ENCODE measurements around the gene EIF5A.

Gene EIF5A

DNA sequence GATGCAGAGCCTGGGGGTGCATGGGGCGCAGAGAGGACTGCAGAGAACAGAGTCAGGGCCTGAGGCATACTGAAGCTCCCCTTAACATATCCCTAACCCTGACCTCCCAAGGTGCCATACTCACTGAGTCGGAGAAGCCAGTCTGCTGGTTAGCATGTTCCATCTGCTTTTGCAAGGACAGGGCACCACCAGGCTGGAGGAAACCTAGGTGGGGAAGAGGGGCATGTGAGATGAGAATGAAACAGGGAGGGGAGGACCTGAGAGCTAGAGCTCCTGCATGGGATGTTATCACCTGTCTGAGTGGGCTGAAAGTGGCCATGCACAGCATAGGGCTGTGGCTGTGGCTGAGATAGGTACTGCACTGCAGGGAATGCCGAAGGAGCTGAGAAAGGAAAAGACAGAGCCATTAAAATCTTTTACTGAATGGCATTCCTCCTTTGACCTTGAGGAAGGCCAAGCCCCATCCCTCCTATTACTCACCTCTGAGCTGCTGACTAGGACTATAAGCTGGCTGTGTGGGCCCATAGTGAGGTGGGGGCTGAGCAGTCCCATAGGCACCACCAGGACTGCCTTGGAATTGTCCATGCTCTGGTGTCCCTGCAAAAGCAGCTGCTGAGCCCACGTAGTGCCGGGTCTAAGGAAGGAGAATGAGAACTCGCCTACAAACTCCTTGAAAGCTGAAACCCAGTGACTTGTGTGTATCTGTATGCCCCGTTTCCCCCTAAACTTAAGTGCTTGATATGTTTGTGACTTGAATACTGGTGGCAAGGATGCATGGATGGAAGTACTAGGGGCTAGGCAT, 5.9 kb downstream of the EIF5A start:
- DNase-seq (ENCODE audit: low spot score): no peak

DNA sequence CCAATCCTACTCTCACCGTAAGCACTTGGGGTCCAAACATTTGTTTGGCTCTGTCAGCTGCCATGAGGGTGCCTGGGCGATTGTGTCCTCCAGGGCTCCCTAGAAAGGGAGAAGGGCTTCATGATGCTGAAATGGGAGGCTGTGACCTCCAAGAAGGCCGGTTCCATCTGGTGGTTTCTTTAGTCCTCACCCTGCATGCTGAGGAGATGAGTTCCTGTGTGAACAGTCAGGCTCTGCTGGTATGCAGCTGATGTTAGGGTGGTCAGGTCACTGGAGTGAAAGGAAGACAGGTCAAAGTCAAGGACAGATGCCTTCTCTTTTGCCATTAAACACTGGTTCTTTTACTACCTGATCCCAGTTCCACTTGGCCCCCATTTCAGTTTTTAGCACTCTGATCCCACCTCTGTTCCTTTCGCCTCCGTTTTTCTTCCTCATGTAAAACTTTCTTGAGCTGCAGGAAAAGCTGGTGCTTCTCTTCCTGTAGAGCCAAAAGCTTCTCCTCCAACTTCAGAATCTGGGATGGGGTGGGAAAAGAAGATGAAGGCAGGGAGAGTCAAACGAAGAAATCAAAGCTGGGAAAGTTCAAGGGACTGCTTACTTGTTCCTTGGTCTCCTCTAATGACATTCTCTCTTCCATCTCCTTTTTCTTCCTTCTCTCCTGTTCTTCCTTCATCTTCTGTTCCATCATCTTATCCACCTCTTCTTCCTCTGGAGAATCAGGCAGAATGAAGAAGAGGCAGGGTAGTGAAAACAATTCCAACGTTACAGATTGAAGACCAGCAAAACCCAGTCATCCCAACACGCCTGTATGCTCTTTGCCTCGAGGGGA, 6.7 kb downstream of the EIF5A start:
- peak; percentile 61 for DNase-seq (ENCODE audit: low spot score)

DNA sequence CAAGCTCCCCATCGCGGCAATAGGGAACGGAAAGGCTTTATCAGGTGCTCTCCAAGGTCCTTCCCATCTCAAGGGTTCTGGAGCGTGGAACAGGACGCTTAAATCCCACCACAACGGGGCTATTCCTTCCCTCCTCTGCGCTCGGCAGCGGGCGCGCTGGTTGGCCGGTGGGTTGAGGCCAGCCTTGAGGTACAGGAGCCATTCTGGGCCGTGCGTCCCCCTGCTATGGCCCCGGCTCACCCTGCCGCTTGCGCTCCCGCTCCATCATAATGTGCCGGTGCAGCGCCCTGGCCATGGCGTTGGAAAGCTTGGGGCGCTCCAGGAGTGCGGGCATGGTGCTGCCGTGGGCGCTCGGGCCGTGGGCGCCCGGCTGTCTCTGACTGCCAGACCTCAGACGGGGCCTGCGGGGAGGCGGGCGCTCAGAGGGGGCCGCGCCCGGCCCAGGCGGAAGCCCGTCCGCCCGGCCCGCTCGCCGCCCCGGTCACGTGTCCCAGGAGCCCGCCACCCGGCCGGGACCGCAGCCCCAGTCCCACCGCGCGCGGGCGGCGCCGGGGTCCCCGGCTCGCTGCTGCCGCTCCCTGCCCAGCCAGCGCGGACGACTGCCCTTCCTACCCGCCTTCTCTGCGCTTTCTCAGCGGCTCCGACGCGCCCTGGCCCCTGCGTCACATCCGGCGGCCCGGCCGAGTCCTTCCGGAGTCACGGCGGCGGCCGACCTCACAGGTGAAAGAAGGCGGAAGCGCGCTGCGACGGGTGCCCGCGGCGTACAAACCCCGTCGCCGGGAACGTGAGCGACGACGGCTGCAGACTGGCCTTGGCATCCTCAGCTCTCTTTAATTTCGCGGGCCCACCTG, 7.5 kb downstream of the EIF5A start, which contains the start of gene GPS2:
TSS of gene GPS2 (minus strand) at position 642 of the 851 bp plus-strand sequence. CDS start at position 334, 308 bp downstream.
- DNase-seq (ENCODE audit: low spot score): peak; percentile 93

DNA sequence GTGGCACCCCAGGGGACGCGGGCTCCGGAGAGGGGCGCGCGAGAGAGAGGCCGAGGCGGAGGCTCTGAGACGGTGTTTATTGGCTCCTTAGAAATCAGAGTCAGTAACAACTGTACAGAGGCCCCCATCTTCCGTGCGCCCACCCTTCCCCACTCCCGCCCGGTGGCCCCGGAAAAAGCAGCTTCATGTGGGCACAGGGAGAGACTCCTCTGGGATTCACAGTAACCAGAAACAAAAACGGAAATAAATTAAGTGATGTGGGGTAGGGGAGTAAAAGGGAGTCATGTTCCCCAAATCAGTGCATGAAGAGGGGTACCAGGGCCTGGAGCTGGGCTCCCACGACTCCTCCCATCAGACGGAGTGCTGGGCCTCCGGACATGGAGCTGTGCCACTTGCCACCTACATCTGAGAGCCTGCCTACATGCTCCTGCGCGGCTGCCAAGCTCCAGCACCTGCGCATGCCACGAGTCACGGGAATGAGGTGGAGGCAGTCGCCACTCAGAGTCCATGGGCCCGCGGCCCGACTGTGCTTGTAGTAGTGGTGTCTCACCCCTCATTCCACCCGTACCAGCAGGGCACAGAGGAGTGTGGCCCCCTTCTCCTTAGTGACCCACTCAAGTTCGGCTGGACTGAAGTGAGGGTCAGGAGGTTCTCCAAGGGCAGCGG, 8.3 kb downstream of the EIF5A start:
- no peak for DNase-seq (ENCODE audit: low spot score)

DNA sequence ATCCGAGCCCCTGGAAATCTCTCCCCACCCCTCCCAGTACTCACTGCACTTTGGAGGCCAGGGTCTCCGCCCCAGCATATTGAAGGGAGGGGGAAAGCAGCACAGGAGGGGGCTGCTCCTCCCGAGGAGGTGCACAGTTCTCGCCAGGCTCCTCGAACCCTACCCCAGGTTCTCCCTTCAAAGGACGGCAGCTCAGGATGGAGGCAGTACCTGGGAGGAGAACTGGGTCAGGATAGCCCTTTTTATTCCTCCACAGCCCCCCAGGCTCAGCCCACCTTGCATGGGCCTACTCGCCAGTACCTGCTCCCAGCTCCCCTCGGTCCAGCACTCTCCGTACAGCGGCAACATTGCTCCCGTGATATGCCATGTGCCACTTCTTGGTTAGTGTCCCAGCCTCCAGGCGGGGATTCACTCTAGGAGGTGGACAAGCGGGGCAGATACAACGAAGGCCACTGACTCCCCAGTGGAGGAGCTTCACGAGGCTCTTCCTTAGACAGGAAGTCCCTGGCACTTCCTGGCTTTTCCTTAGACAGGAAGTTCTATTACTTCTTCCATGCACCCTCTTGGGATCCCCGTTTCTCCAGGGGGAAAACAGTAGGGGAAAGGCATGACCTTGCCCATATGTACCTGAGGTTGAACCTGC, 9.9 kb downstream of the EIF5A start:
- DNase-seq (ENCODE audit: low spot score): no peak

DNA sequence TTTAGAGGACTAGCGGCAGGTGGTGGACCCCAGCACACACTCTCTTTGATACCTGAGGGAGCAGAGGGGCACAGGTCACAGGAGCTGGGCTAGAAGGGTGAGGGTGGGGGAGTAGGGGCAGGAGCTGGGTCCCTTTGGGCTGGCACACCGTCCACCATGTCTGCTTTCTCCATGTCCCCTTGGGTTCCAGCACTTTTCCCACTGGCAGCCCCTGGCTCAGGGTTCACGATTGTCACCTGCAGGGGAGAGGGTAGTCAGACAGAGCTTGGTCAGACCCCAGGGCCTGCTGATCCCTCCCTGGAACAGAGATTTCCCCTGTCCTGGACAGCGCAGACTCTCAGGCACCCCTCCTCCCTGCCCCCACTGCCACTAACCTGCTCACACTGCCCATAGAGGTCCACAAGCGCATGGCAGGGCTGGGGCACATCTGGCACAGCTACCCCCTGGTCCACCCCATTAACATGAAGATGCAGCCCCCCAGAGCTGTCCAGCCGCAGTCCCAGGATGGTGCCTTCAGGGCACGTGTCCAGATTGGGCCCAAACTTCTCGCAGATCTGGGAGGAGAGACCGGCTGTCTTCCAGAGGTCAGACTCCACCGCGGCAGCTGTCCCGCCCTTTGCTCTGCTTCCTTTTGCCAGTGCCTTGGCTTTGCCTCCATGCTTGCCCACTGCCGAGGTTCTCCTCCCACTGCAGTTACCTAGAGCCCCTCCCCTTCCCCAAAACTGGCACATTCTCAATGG, 10.9 kb downstream of the EIF5A start:
- DNase-seq (ENCODE audit: low spot score): no peak

DNA sequence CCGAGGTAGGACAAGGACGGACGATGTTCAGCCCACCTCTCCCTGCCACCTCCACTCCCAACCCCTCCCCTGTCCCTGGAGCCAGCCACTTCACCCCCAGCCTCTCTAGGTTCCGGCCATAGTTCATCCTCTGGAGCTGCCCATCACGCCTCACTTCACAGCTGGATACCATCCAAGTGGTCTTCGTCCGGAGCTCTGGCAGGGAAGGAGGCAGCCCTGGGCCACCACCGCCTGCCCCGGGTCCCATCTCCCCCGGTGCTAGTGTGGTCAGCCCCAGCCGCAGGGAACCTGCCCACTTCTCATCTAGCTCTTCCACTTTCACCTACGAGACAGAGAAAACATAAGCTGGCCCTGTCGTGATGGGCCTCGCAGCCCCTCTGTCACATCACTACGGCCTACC, 14.0 kb downstream of the EIF5A start:
- no peak for DNase-seq (ENCODE audit: low spot score)

DNA sequence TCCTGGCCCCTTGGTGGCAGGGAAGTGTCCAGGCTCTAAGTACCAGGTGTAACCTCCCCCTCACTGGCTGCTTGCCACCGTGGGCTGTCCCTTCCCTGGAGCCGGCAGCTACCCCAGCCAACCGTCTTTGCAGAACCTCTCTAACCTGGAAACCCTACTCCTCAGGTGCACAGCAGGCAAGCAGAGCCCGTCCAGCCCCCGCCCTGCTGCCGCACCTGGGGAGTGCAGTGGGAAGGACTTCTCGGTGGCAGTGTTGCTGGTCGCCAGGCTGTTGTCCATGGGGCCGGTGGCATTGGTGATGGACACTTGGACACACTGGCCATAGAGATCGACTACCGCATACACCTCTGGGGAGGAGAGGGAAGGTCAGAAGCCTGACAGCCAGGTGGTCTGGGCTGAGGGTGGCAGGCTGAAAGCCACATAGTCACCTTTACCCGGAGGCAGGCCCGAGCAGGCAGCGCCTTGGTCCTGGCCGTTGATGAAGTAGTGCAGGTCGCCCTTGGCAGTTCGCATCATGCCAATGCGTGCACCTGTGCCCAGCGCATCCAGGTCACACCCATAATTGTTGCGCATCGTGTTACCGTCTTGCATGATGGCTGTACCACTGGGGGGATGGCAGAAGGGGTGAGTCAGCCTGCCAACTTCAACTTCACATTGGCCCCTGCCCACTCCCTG, 15.2 kb downstream of the EIF5A start:
- DNase-seq (ENCODE audit: low spot score): no peak

DNA sequence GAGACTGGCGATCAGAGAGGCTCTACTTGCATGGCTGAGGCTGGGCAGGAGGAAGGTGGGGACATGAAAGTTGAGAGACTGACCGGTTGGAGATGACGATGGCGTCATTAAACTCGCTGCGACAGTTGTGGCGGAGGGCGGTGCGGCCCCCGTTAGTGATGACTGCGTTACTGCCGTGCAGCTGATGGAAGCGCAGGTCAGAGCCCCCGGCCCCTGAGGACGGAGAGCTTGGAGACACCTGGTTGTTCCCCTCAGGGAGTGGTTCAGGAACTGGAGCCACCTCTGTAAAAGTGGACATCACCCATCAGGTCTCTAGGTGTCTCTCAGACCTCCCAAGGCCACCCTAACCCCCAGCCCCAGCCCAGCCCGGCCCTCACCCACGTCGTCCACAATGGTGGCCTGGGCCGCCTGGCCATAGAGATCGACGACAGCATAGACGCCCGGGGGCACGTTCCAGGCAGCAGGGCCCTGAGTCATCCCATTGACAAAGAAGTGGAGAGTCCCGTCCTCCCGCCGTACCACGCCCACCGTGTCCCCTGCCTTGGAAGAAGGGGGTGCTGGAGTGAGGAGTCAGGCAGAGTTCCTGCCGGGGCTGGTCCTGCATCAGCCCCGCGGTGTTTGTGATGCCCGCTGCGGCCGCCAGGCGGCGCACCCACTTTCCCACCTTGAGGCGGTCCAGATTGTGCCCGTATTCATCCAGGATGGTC, 16.5 kb downstream of the EIF5A start:
- peak; percentile 78 for DNase-seq (ENCODE audit: low spot score)

DNA sequence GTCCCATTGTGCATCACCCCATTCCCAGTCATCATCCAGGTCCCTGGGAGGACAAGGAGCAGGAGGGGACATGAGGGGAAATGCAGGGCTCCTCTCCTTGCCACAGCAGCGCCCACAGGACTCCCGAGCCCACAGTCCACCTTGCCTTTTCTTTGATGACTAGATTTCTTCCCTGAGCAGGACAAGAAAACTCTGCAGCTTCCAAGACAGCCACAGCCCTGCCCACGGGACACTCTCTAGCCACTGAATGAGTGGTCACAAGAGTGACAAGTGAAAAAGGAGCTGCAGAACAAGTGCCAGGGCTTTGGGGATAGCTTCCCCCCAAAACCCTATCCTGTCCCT, 17.0 kb downstream of the EIF5A start:
- DNase-seq (ENCODE audit: low spot score): no peak

DNA sequence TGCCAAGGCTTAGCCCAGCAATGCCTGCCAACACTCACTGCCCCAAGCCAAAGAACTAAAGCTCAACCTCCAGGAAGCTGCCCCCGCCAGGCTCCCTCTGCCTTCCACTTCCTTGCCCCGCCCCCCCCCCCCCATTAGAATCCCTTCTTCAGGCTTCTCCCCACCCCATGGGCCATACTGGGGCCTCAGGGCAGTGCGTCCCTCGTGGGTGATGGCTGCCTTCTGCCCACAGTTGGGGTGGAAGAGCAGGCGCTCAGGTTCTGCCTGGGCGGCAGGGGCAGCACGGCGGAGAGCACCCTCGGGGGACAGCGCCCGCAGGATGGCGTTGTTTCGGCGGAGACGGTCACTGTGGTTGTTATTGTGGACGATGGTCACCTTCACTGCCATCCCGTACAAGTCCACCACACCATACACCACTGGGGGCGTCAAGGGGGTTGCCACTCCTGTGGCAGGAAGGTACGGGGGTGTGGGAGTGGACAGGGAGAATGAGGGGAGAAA, 17.7 kb downstream of the EIF5A start:
- DNase-seq (ENCODE audit: low spot score): no peak

DNA sequence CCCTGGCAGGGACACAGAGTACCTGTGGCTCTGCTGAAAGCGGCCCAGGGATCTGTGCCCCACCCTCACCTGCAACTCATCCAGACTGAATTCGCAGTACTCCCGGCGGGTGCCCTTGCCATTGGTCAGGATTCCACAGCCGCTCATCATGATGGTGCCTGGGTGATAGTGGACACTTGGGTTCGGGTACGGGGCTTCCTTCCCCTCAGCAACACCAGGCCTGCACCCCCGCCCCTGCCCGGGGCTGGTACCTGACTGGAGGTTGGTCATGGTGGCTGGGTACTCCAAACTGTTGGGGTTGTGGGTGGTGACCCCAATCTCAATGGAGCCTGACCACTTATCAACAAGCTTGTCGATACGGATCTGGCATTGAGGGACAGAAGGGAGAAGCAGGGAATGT, 18.8 kb downstream of the EIF5A start:
- no peak for DNase-seq (ENCODE audit: low spot score)

DNA sequence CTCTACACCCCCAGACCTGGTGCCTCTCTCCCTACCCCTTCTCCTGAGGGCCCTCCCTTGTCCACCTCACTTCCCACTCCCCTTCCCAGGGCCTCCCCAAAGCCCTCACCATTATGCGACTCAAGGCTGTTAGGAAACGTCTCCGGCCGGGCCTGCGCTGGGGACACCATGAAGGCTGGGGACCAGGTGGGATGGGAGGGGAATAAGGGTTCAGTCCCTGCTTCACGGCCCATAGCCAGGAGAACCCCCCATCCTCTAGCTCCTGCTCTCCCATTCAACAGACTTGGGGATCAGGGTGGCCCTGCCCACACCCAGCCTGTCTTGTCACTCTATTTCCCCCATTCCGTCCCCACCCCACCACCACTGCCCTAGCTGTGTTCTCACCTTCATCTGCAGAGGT, 19.6 kb downstream of the EIF5A start:
- no peak for DNase-seq (ENCODE audit: low spot score)

DNA sequence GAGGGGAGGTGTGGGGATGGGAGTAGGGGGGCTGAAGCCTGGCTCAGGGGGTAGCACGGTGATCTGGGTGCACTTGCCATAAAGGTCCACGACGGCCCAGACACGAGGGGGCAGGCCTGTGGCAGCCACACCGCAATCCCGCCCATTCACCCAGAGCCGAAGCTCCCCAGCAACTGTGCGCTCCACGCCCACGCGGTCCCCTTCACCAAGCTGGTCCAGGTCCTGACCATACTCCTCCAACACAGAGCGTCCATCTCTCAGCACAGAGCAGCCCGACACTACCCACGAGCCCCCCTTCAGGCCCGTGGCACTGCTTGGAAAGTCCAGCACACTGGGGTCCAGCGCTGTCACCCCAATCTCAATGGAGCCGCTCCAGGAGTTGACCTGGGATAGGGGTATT, 20.1 kb downstream of the EIF5A start:
- no peak for DNase-seq (ENCODE audit: low spot score)

DNA sequence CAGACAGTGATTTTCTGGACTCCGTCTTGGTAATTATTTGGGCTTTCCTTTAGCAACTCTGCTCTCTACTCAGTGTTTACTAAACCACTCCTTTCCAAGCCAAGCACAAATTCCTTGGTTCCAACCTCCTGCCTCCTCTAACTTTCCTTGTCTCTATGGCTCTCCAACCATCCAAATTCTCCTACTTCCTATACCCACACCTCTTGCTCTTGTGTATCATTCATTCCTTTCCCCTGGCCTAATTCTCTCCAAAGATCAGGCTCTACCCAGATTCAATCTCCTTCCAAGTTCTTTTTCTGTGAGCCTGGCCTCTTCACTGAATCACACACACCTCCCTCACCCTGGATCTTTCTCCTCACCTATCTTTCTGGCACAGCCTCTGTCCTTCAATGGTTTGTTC, 20.6 kb downstream of the EIF5A start:
- no peak for DNase-seq (ENCODE audit: low spot score)

DNA sequence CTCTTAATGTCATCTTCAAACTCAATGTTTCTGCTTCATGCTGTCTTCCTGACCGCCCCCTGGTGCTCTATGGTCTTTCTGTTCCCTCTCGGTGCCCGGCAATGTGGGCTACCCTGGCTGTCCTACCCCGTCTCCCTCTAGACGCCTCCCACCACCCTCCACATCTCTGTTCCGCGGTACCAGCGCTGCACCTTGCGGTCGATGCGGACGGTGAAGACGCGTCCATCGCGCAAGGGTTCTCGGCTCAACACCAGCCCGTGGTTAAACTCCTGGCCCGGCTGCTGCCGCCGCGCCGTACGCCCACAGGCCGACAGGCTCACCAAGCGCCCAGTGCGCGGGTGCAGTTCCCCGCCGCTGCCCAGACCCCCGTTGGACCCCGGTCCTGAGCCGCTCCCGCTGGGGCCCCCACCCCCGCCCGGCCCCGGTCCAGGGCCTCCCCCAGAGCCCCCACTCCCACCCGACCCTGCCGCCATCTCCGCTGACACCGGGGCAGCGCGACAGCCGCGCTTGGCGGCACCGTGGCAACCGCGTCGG, 21.5 kb downstream of the EIF5A start, which contains the start of gene NEURL4:
TSS of gene NEURL4 (minus strand) at position 496 of the 534 bp plus-strand sequence. CDS start at position 473, 23 bp downstream.
- DNase-seq (ENCODE audit: low spot score): no peak

DNA sequence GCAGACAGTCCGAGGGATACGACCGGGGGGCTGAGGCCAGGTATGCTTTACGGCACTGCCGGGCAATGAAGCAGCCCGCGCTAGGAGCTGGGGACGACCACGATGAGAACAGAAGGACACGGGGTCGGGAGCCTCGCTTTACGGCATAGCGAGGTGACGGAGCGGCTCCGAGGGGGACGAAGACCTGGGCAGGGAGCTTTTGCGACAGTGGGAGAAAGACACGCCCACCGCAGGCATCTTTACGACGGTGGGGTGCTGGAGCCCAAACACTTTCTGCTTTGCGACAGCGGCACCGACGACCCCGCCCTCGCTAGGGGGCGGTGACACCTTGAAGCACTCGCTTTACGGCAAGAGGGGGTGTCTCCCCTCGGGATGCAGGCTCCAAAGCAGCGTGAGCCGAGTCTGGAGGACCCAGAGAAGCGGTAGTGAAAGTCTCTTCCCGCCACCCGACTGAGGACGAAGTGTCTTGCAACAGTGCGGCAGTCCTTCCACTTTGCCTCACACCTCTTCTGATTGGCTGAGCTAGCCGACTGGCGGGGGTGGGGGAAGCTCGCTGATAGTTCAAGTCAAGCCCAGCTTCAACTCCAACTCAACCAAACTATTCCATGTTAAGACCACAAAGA, 22.1 kb downstream of the EIF5A start:
- peak; percentile 99 for DNase-seq (ENCODE audit: low spot score)

DNA sequence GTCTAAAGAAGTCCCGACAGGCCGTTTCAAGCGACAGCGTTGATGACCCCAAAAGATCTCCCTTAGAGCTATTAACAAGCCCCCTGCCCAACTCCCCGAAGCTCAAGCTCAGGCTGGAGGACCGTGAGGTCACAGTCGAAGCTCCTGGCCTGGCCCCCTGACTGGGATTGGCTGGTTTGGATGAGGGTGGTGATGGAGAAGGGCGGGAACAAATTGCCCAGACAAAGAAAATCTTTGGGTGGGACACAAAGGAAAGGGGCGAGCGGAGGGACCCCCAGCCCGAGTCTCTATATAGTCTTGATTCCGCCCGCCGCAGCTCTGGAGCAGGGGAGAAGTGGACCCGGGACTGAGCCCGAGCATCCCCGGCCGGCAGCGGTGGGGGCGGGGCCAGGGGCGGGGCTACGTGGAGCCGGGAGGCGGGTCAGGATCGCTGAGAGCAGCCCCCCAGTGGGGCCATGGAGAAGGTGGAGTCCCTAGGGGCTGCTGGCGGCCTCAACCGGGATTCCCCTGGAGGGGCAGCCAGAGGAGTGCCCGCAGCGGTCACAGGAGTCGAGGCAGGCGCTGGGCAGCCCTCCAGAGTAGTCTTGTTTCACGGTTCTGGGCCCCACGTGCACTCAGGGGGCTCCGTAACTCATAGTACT, 22.7 kb downstream of the EIF5A start:
- DNase-seq (ENCODE audit: low spot score): peak; percentile 92
